Peyer's patch (tissue), 4 donors: Measurements from ENCODE around the gene KIF6.

Source experiments
- CTCF ChIP-seq, 6 experiments: fragments of 450-650 bp in 4 of 6; fragments of 200-600 bp in 2 of 6; sonication (generic) in 1 of 6; IDR thresholded peaks; one replicate each; pipeline ENCODE4 v1.5.1; 2017 to 2019; ENCODE audit warnings: antibody characterized with exemption in 6 of 6, mild to moderate bottlenecking in 3 of 6, moderate library complexity in 1 of 6
- POLR2A ChIP-seq, 2 donors: fragments of 450-650 bp; IDR thresholded peaks; one replicate each; pipeline ENCODE4 v1.5.1; 2017; ENCODE audit warnings: antibody characterized with exemption in 2 of 2, mild to moderate bottlenecking in 2 of 2, moderate library complexity in 2 of 2

- TF ChIP-seq CTCF (IDR thresholded peaks at IDR 0.05): no peak
- TF ChIP-seq POLR2A (IDR thresholded peaks at IDR 0.05): no peak
Observed at GRCh38 chr6:39378960-39379425, 346.2 kb downstream of the KIF6 start.
